Heart right ventricle (tissue), 16 donors: Measurements from ENCODE around the gene GMCL1. TPM values are rescaled to one million over a fixed set of nuclear protein-coding genes. Genes with fewer than 3 reads are reported as not detected.
"Not testable (repeated sequence)": the region's sequence is repeated elsewhere in the genome, so short reads cannot be mapped to it uniquely, and the experiment has no call there.

Experiments
- ATAC-seq, 8 donors: fragments of 200-7000 bp; cut with Tn5 transposase; one replicate each; pipeline ENCODE4 v1.9.1; 2020; ENCODE audit warnings: mild to moderate bottlenecking in 8 of 8, moderate library complexity in 8 of 8, moderate number of reproducible peaks in 1 of 8
- DNase-seq, 2 donors: peaks; one replicate each; pipeline ENCODE4 v3.0.0-alpha.2; 2020
- H3K27ac ChIP-seq, 10 donors: fragments of 200-600 bp; sonication (generic) in 2 of 10; one replicate each; pipeline versions ENCODE4 v1.5.0 to v1.8.0; 2020 to 2022; ENCODE audit warnings: mild to moderate bottlenecking in 3 of 10
- H3K27me3 ChIP-seq, 7 donors: fragments of 200-600 bp; one replicate each; pipeline ENCODE4 v1.8.0; 2021 to 2022; ENCODE audit warnings: mild to moderate bottlenecking in 2 of 7
- H3K36me3 ChIP-seq, 9 donors: fragments of 200-600 bp; sonication (generic) in 1 of 9; one replicate each; pipeline versions ENCODE4 v1.5.0 to v1.8.0; 2020 to 2022; ENCODE audit warnings: mild to moderate bottlenecking in 2 of 9
- H3K4me1 ChIP-seq, 9 donors: fragments of 200-600 bp; sonication (generic) in 1 of 9; one replicate each; pipeline versions ENCODE4 v1.5.0 to v1.8.0; 2020 to 2022; ENCODE audit warnings: mild to moderate bottlenecking in 4 of 9
- H3K4me3 ChIP-seq, 10 donors: fragments of 200-600 bp; sonication (generic) in 2 of 10; one replicate each; pipeline versions ENCODE4 v1.5.0 to v1.8.0; 2020 to 2022; ENCODE audit warnings: mild to moderate bottlenecking in 7 of 10, moderate library complexity in 2 of 10
- H3K9me3 ChIP-seq, 11 donors: fragments of 200-600 bp in 10 of 11; sonication (generic) in 2 of 11; one replicate each; pipeline versions ENCODE4 v1.5.0 to v1.8.0; 2013 to 2022; ENCODE audit warnings: mild to moderate bottlenecking in 2 of 11, control low read depth in 1 of 11, moderate library complexity in 1 of 11
- WGBS, 2 donors: extraction: QIAGEN DNeasy Blood & Tissue Kit; methylation state at CpG; one replicate each; pipeline ENCODE4 v1.1.7; 2013; ENCODE audit warnings: inconsistent platforms in 1 of 2; 5-methylcytosine and 5-hydroxymethylcytosine counted together
- intact Hi-C, 10 donors: fragments of 100-400 bp; cut with DNase I; formaldehyde crosslinking; loops; one replicate each; pipeline versions ENCODE4 v1.11.1 to v1.14.2; 2022
- polyA plus RNA-seq, 2 donors: library from polyadenylated mRNA; stranded (reverse); fragments of 200-250 nt; gene quantifications; one replicate each; pipeline ENCODE4 v1.2.3, GENCODE V29; 2013
- total RNA-seq, 10 donors: library from RNA; stranded (reverse); fragmentation: NEBNext Ultra II Directional in 3 of 10; extraction: Animal tissue kit (Norgen Biotek cat#: 25700) in 3 of 10; gene quantifications; one replicate each; pipeline versions ENCODE4 v1.2.1 to v1.2.4, GENCODE V29; 2021 to 2023
- TF ChIP-seq, protein P1 (sequence below), 9 donors: fragments of 200-600 bp; sonication (generic) in 2 of 9; IDR thresholded peaks; one replicate each; pipeline versions ENCODE4 v1.5.0 to v1.8.0; 2021 to 2022; ENCODE audit warnings: antibody characterized with exemption in 9 of 9, mild to moderate bottlenecking in 5 of 9, moderate library complexity in 1 of 9
- donor health status: Arrhythmogenic right ventricular cardiomyopathy.
- donor health status: ischemic (EF 13 %, LVEDD 7.1; RV severe dilation, severe dysfunction).
- donor health status: healthy with polysubstance abuse.
- donor health status: DM: no; HTN: yes; CAD: no.
- donor health status: DM: no; HTN: no; CAD: no.
- donor health status: ischemic (EF 25% LVEDD 6.9; RV normal size, moderate dysfunction).
- donor health status: ischemic (EF 25% LVEDD 5.7; RV mildly dilated, moderate dysfunction).
- donor health status: healthy.
- donor health status: DM: yes; HTN: yes; CAD: no.
- donor health status: Ischemic cardiomyopathy.
- donor health status: ischemic (EF 35%, LVEDD 5.7; RV mildly dilated, moderate dysfunction).
- donor health status: nonischemic (EF 11% LVEDD 7.7; RV severe dilation, severe dysfunction).
- donor health status: DM: yes; HTN: yes; CAD: no.
- donor health status: PGD.
- donor health status: ischemic (EF 29% LVEDD 5.4; RV normal size, mild dysfunction).
- donor health status: nonischemic (EF 23%, LVEDD 6.1; RV moderate dilation, normal function).

The GMCL1 gene
- total and polyA plus RNA-seq, 12 donors, result 2.9 to 8.0 (median 4.8) TPM

DNA sequence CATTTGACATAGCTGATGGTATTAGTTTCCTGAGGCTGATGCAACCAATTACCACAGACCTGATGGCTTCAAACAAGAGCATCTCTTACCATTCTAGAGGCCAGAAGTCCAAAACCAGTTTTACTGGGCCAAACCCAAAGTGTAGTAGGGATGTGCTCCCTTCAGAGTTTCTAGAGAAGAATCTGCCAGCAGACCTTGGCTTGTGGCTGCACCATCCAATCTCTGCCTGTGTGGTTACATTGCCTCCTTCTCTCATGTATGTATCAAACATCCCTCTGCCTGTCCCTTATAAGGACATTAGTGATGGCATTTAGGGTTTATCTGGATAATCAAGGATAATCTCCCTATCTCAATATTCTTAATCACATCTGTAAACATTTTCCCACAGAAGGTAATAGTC lies 59.8 kb downstream of the GMCL1 start:
- H3K36me3 ChIP-seq, result no peaks in the 10 kb centered on the region
- TF ChIP-seq, protein P1, sequence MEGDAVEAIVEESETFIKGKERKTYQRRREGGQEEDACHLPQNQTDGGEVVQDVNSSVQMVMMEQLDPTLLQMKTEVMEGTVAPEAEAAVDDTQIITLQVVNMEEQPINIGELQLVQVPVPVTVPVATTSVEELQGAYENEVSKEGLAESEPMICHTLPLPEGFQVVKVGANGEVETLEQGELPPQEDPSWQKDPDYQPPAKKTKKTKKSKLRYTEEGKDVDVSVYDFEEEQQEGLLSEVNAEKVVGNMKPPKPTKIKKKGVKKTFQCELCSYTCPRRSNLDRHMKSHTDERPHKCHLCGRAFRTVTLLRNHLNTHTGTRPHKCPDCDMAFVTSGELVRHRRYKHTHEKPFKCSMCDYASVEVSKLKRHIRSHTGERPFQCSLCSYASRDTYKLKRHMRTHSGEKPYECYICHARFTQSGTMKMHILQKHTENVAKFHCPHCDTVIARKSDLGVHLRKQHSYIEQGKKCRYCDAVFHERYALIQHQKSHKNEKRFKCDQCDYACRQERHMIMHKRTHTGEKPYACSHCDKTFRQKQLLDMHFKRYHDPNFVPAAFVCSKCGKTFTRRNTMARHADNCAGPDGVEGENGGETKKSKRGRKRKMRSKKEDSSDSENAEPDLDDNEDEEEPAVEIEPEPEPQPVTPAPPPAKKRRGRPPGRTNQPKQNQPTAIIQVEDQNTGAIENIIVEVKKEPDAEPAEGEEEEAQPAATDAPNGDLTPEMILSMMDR (IDR thresholded peaks at IDR 0.05), result no peak
- no peak overlapping the region for H3K27ac ChIP-seq
- peaks cover 0 to 8% (median 0%) of the 10 kb centered on the region in 11 donors for H3K9me3 ChIP-seq
- ATAC-seq, result no peak
- no peak for DNase-seq
- peaks cover 0 to 10% (median 0%) of the 10 kb centered on the region in 9 donors for H3K4me1 ChIP-seq
- H3K4me3 ChIP-seq, result no peak overlapping the region
- intact Hi-C loops, result no loop called here
- no peaks in the 10 kb centered on the region for H3K27me3 ChIP-seq

DNA sequence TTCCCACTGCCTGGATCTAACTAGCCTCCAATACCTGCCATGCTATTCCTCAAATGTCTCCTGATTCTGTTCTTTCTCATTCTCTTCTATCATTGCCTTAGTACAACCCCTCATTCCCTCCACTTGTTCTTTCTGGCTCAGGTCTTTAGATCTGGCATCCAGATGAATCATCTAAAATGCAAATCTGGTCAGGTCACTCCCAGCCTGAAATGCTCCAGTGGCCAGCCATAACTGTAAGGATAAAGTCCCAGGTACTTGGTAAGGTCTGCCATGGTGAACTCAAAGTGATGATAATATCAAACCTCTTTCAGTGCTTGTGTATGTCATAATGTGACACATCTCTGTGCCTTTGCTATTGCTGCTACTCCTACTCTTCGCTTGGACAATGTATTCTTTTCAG lies 61.4 kb downstream of the GMCL1 start:
- Histone ChIP-seq H3K9me3 (peaks cover 0 to 8% (median 0%) of the 10 kb centered on the region in 11 donors), H3K4me3 (no peak overlapping the region), H3K27ac (no peak overlapping the region), H3K4me1 (peaks cover 3 to 26% (median 15%) of the 10 kb centered on the region in 9 donors), H3K36me3 (peaks cover 0 to 8% (median 3%) of the 10 kb centered on the region in 9 donors), H3K27me3 (no peaks in the 10 kb centered on the region)
- TF ChIP-seq, protein P1 (IDR thresholded peaks at IDR 0.05), result no peak
- no peak for DNase-seq
- ATAC-seq, result no peak
- intact Hi-C loops, result no loop called here
- WGBS, 2 donors, result 42 to 100% methylated on average over 1 of the region's 1 CpG

DNA sequence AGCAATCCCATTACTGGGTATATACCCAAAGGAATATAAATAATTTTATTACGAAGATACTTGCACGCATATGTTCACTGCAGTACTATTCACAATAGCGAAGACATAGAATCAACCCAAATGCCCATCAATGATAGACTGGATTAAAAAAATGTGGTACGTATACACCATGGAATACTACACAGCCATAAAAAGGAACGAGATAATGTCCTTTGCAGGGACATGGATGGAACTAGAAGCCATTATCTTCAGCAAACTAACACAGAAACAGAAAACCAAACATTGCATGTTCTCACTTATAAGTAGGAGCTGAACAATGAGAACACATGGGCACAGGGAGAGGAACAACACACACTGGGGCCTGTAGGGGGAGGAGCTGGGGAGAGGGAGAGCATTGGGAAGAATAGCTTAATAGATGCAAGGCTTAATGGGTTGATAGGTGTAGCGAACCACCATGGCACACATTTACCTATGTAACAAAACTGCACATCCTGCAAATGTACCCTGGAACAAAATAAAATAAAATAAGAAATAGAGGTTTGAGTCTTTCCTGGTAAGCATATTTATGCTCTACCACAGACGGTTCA lies 63.5 kb downstream of the GMCL1 start:
- peak overlapping the region in 5 of 10 donors; percentile 69 to 97 (median 79) for H3K4me3 ChIP-seq
- WGBS, 2 donors, result 96 to 97% methylated on average over 7 of the region's 7 CpGs
- intact Hi-C loops, DNase-seq, H3K9me3 ChIP-seq, ATAC-seq, H3K27me3 ChIP-seq: not testable (repeated sequence)
- H3K36me3 ChIP-seq, result peaks cover 0 to 29% (median 18%) of the 10 kb centered on the region in 9 donors
- peaks cover 3 to 31% (median 19%) of the 10 kb centered on the region in 9 donors for H3K4me1 ChIP-seq
- H3K27ac ChIP-seq, result peak overlapping the region in 5 of 10 donors; percentile 71 to 95 (median 81)

DNA sequence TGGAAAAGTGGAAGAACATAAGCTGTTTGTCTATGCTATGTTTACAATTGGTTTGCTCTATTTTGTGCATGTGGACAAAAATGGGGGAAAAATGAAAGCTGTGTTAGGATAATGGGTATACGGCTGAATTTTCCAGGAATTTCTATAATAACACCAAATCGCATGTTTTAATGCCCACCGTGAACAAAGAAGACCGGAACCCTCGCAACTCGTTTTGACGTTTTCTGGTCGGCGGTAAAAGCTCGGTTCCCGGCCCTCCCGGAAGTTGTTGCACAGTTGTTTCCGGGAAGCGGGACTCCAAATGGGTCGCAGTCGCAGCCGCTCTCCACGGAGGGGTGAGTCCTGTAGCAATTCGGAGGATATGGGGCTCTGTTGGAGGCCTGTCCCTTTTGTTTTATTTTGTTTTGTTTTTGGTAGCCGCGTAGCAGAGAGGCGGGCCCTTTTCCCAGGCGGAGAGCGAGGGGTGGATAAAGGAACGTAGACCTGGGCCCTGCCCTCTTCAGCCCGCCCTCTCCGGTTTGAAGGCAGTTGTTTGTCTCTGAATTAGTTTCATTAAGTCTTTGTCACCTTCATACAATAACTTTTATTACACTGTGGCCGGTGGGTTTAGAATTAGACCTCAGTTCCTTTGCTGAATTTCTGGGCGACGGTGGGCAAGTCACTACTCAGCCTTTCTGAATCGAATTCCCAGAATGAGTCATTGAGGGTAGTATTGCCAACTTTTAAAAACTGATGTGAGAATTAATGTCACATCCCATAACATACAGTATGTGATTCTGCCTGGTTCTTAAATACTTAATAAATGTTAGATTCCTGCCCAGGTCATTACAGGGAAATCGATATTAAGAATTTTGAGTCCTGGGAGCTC lies 64.5 kb downstream of the GMCL1 start, which contains the start of gene SNRNP27:
TSS of gene SNRNP27 (plus strand) at position 273 of the 868 bp plus-strand sequence. CDS start at position 302, 29 bp downstream.
- peak; percentile 86 to 95 (median 91) for ATAC-seq
- H3K4me1 ChIP-seq, result peaks cover 3 to 31% (median 19%) of the 10 kb centered on the region in 9 donors
- TF ChIP-seq, protein P1 (IDR thresholded peaks at IDR 0.05), result no peak
- H3K4me3 ChIP-seq, result peak within 1 kb of the TSS; percentile 54 to 97 (median 70)
- H3K9me3 ChIP-seq, result peaks cover 0 to 7% (median 0%) of the 10 kb centered on the region in 11 donors
- DNase-seq, result peak; percentile 72 to 85
- intact Hi-C loops, result loop anchor here in 1 of 10 donors (2.0 kb wide), 1 partner anchor 21 kb away; the partner anchor contains the start of gene MXD1
- peaks cover 0 to 38% (median 21%) of the 10 kb centered on the region in 9 donors for H3K36me3 ChIP-seq
- WGBS, 2 donors, result 1% methylated on average over 32 of the region's 32 CpGs
- H3K27me3 ChIP-seq, result no peaks in the 10 kb centered on the region
- peak within 1 kb of the TSS in 9 of 10 donors; percentile 71 to 95 (median 81) for H3K27ac ChIP-seq

DNA sequence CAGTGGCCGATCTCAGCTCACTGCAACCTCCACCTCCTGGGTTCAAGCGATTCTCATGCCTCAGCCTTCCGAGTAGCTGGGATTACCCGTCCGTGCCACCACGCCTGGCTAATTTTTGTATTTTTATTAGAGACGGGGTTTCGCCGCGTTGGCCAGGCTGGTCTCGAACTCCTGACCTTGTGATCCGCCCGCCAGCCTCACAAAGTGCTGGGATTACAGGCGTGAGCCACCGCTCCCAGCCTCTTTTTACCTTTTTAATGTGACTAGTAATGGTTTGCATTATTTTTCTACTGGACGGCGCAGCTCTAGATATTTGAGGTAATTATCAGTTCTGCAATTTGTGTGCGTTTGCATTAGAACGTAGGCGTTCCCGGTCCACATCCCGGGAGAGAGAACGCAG lies 65.3 kb downstream of the GMCL1 start:
- H3K27me3 ChIP-seq, H3K9me3 ChIP-seq, DNase-seq: not testable (repeated sequence)
- intact Hi-C loops, result loop anchor here in 1 of 10 donors (2.0 kb wide), 1 partner anchor 20 kb away; the partner anchor contains the start of gene MXD1
- peak in 1 of 8 donors; percentile 26 for ATAC-seq
- Histone ChIP-seq H3K4me1 (peaks cover 3 to 31% (median 19%) of the 10 kb centered on the region in 9 donors), H3K4me3 (peak overlapping the region; percentile 54 to 97 (median 70)), H3K36me3 (peaks cover 0 to 47% (median 26%) of the 10 kb centered on the region in 9 donors), H3K27ac (peak overlapping the region in 6 of 10 donors; percentile 71 to 95 (median 82))
- WGBS, 2 donors, result 34 to 38% methylated on average over 23 of the region's 23 CpGs
